ENCODE data around the gene ISLR. TPM values are rescaled to one million over a fixed set of nuclear protein-coding genes. Genes with fewer than 3 reads are reported as not detected.

Gene ISLR
- total RNA-seq, 2 donors from 2014 or later = 10.5 to 15.8 TPM

DNA sequence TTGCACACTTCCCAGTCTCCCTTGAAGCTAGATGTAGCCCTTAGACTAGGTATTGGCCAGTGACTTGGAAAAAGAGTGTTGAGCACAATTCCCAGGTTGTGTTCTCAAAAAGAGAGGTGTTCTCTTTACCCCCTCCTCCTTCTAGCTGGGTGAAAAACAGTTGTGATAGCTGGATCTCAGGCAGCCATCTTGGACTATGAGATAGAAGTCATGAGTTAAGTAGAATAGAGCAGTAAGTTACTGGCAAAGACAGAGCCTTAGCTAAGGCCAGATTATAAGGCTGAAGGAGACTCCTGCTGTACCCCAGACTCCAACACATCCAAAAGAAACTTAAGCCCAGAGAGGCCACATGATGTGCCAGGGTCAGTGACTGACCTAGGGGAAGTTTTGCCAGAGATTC lies 37.2 kb downstream of the ISLR start:
- Histone ChIP-seq H3K4me3 (no peak overlapping the region), H3K36me3 (replicated peaks in 1 of 2; ENCODE audit: insufficient read depth in 1 of 2, low read depth in 2 of 2) (no peaks in the 10 kb centered on the region), H3K27me3 (no peaks in the 10 kb centered on the region), H3K9me3 (no peaks in the 10 kb centered on the region), H3K4me1 (peaks cover 13% of the 10 kb centered on the region), H3K27ac (no peak overlapping the region)
- DNase-seq = no peak
- intact Hi-C loops (cut with DNase I) = no loop called here
- TF ChIP-seq POLR2A (IDR thresholded peaks at IDR 0.05) (no peak), CTCF (IDR thresholded peaks at IDR 0.05) (no peak)
- no peak for ATAC-seq

- peaks cover 13% of the 10 kb centered on the region for H3K4me1 ChIP-seq
- H3K36me3 ChIP-seq (replicated peaks in 1 of 2; ENCODE audit: insufficient read depth in 1 of 2, low read depth in 2 of 2) = no peaks in the 10 kb centered on the region
- TF ChIP-seq CTCF (IDR thresholded peaks at IDR 0.05) = no peak
- no peak for TF ChIP-seq POLR2A (IDR thresholded peaks at IDR 0.05)
- intact Hi-C loops (cut with DNase I) = no loop called here
- DNase-seq = no peak
- no peak for ATAC-seq
- H3K9me3 ChIP-seq = no peaks in the 10 kb centered on the region
- WGBS, 2 donors = 83 to 100% methylated on average over 1 of the region's 1 CpG
- H3K4me3 ChIP-seq = no peak overlapping the region
- H3K27ac ChIP-seq = no peak overlapping the region
- no peaks in the 10 kb centered on the region for H3K27me3 ChIP-seq
Observed at GRCh38 chr15:74211656-74212055, 38.1 kb downstream of the ISLR start.

- no peaks in the 10 kb centered on the region for H3K27me3 ChIP-seq
- no peaks in the 10 kb centered on the region for H3K9me3 ChIP-seq
- WGBS, 2 donors = 81 to 87% methylated on average over 9 of the region's 9 CpGs
- H3K4me1 ChIP-seq = peaks cover 13% of the 10 kb centered on the region
- no peak for ATAC-seq
- H3K27ac ChIP-seq = no peak overlapping the region
- no peak overlapping the region for H3K4me3 ChIP-seq
- DNase-seq = no peak
- intact Hi-C loops (cut with DNase I) = no loop called here
- no peak for TF ChIP-seq POLR2A (IDR thresholded peaks at IDR 0.05)
- TF ChIP-seq CTCF (IDR thresholded peaks at IDR 0.05) = no peak
- no peaks in the 10 kb centered on the region for H3K36me3 ChIP-seq (replicated peaks in 1 of 2; ENCODE audit: insufficient read depth in 1 of 2, low read depth in 2 of 2)
Observed at GRCh38 chr15:74212494-74212893, 39.0 kb downstream of the ISLR start.

GRCh38 chr15:74213858-74214284 lies 40.4 kb downstream of the ISLR start:
- WGBS, 2 donors = 65 to 73% methylated on average over 6 to 7 of the region's 7 CpGs
- Histone ChIP-seq H3K36me3 (replicated peaks in 1 of 2; ENCODE audit: insufficient read depth in 1 of 2, low read depth in 2 of 2) (no peaks in the 10 kb centered on the region), H3K4me1 (peaks cover 13% of the 10 kb centered on the region), H3K9me3 (no peaks in the 10 kb centered on the region), H3K27ac (no peak overlapping the region), H3K4me3 (no peak overlapping the region), H3K27me3 (no peaks in the 10 kb centered on the region)
- ATAC-seq (no peak), DNase-seq (no peak)
- TF ChIP-seq POLR2A (IDR thresholded peaks at IDR 0.05) (no peak), CTCF (IDR thresholded peaks at IDR 0.05) (no peak)
- intact Hi-C loops (cut with DNase I) = no loop called here

- no peak overlapping the region for H3K27ac ChIP-seq
- intact Hi-C loops (cut with DNase I) = no loop called here
- DNase-seq = no peak
- H3K4me3 ChIP-seq = no peak overlapping the region
- no peak for ATAC-seq
- peaks cover 12% of the 10 kb centered on the region for H3K4me1 ChIP-seq
- no peak for TF ChIP-seq POLR2A (IDR thresholded peaks at IDR 0.05)
- H3K9me3 ChIP-seq = no peaks in the 10 kb centered on the region
- WGBS, 2 donors = 66 to 70% methylated on average over 6 of the region's 6 CpGs
- no peaks in the 10 kb centered on the region for H3K36me3 ChIP-seq (replicated peaks in 1 of 2; ENCODE audit: insufficient read depth in 1 of 2, low read depth in 2 of 2)
- no peaks in the 10 kb centered on the region for H3K27me3 ChIP-seq
Observed at GRCh38 chr15:74214324-74215021, 41.0 kb downstream of the ISLR start.

Data from body of pancreas (tissue), 4 donors.